OCI-LY7 (cell line): Measurements from ENCODE around the gene FBLN1.

Experiments used
- CTCF ChIP-seq: fragments of 200-600 bp; sonication (generic); conservative IDR thresholded peaks from 2 replicates; pipeline ENCODE4 v1.5.1; 2014; ENCODE audit warnings: mild to moderate bottlenecking, antibody characterized with exemption, low read length, moderate library complexity, mixed read lengths
- EZH2phosphoT487 ChIP-seq: fragments of 200-600 bp; sonication (generic); IDR thresholded peaks from 2 replicates; pipeline ENCODE4 v1.6.1; 2018; ENCODE audit warnings: low read depth, borderline replicate concordance, mild to moderate bottlenecking, mixed run types, antibody characterized with exemption, low read length, moderate library complexity, mixed read lengths

- TF ChIP-seq CTCF: no peak
- no peak for TF ChIP-seq EZH2phosphoT487
Observed at GRCh38 chr22:45506816-45507360, 4.2 kb downstream of the FBLN1 start.
